Measurements from ENCODE around the gene AMIGO2. TPM values are rescaled to one million over a fixed set of nuclear protein-coding genes. Genes with fewer than 3 reads are reported as not detected.
A peak's percentile ranks its signal among the peaks of the same experiment; 100 is the strongest.

Gene AMIGO2
- total RNA-seq, 1 donor from 2014 or later = 16.9 TPM

DNA sequence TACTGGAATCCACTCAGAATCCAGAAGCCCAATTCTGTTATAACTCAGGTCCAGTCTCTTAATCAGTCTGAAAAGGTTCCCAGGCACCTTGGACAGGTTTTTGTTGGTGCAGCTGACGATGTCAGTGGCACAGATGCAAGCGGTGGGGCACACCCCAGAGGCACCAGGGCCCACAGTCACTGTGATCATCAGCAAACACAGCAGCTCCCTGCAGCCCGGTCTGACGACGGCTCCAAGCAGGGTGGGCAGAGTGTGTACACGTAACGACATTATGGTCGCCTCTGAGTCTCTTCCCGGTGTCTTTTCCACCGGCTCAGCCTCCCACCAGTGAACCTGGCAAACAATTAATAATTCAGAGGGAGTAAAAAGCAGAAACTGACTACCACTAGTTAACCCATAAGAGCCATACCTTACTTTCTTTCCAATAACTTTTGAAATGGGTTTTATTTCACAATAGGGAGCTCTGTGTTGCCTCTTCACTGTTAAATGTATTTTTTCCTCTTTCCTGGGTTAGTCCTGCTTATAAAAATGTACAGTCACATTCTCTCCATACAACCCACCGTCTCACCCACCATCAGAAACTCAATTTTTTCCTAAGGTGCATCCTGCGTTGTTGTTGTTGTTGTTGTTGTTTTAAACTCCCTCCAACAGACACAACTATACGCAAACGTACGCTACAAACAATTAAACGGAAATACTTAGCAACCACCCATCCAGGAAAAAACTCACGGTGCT, 859 bp downstream of the AMIGO2 start:
- H3K9me3 Mint-ChIP-seq (ENCODE audit: unreplicated experiment) = no peaks in the 10 kb centered on the region
- no peak for DNase-seq (ENCODE audit: extremely low spot score, unreplicated experiment)

GRCh38 chr12:47078086-47078395, 1.7 kb downstream of the AMIGO2 start:
- TF ChIP-seq CTCF (IDR thresholded peaks at IDR 0.05) = no peak
- H3K4me1 Mint-ChIP-seq (ENCODE audit: unreplicated experiment) = peaks cover 59% of the 10 kb centered on the region

More for the DNA sequence above, 859 bp downstream of the AMIGO2 start:
- peak overlapping the region; percentile 86 for H3K4me3 Mint-ChIP-seq (ENCODE audit: unreplicated experiment)
- peaks cover 4% of the 10 kb centered on the region for H3K36me3 Mint-ChIP-seq (ENCODE audit: unreplicated experiment)
- peaks cover 67% of the 10 kb centered on the region for H3K4me1 Mint-ChIP-seq (ENCODE audit: unreplicated experiment)
- no peak for TF ChIP-seq CTCF (IDR thresholded peaks at IDR 0.05)
- peak overlapping the region; percentile 80 for H3K27ac Mint-ChIP-seq (ENCODE audit: unreplicated experiment)
- H3K27me3 Mint-ChIP-seq (ENCODE audit: unreplicated experiment) = no peaks in the 10 kb centered on the region

GRCh38 chr12:47077206-47078085, 2.3 kb downstream of the AMIGO2 start:
- peaks cover 53% of the 10 kb centered on the region for H3K4me1 Mint-ChIP-seq (ENCODE audit: unreplicated experiment)
- H3K27me3 Mint-ChIP-seq (ENCODE audit: unreplicated experiment) = no peaks in the 10 kb centered on the region

More at GRCh38 chr12:47078086-47078395, 1.7 kb downstream of the AMIGO2 start:
- H3K27me3 Mint-ChIP-seq (ENCODE audit: unreplicated experiment) = no peaks in the 10 kb centered on the region
- no peaks in the 10 kb centered on the region for H3K9me3 Mint-ChIP-seq (ENCODE audit: unreplicated experiment)
- H3K4me3 Mint-ChIP-seq (ENCODE audit: unreplicated experiment) = peak overlapping the region; percentile 86
- H3K36me3 Mint-ChIP-seq (ENCODE audit: unreplicated experiment) = peaks cover 4% of the 10 kb centered on the region
- no peak for DNase-seq (ENCODE audit: extremely low spot score, unreplicated experiment)
- no peak overlapping the region for H3K27ac Mint-ChIP-seq (ENCODE audit: unreplicated experiment)

GRCh38 chr12:47075192-47076084, 4.3 kb downstream of the AMIGO2 start:
- no peak for TF ChIP-seq CTCF (IDR thresholded peaks at IDR 0.05)
- no peak overlapping the region for H3K4me3 Mint-ChIP-seq (ENCODE audit: unreplicated experiment)
- no peak overlapping the region for H3K27ac Mint-ChIP-seq (ENCODE audit: unreplicated experiment)
- no peaks in the 10 kb centered on the region for H3K9me3 Mint-ChIP-seq (ENCODE audit: unreplicated experiment)
- no peak for DNase-seq (ENCODE audit: extremely low spot score, unreplicated experiment)
- peaks cover 4% of the 10 kb centered on the region for H3K36me3 Mint-ChIP-seq (ENCODE audit: unreplicated experiment)
- no peaks in the 10 kb centered on the region for H3K27me3 Mint-ChIP-seq (ENCODE audit: unreplicated experiment)
- peaks cover 39% of the 10 kb centered on the region for H3K4me1 Mint-ChIP-seq (ENCODE audit: unreplicated experiment)

More at GRCh38 chr12:47077206-47078085, 2.3 kb downstream of the AMIGO2 start:
- no peak for DNase-seq (ENCODE audit: extremely low spot score, unreplicated experiment)
- TF ChIP-seq CTCF (IDR thresholded peaks at IDR 0.05) = no peak
- Mint-ChIP-seq H3K4me3 (ENCODE audit: unreplicated experiment) (peak overlapping the region; percentile 86), H3K9me3 (ENCODE audit: unreplicated experiment) (no peaks in the 10 kb centered on the region), H3K27ac (ENCODE audit: unreplicated experiment) (no peak overlapping the region), H3K36me3 (ENCODE audit: unreplicated experiment) (peaks cover 4% of the 10 kb centered on the region)
